ENCODE results near the gene PEPD. TPM values are rescaled to one million over a fixed set of nuclear protein-coding genes. Genes with fewer than 3 reads are reported as not detected.
A peak's percentile ranks its signal among the peaks of the same experiment; 100 is the strongest.

PEPD gene
- total RNA-seq: 100 to 1,000 TPM in 3 of 4 donors, 10 to 100 TPM in 1; 92.6 to 323 (median 218) TPM

DNA sequence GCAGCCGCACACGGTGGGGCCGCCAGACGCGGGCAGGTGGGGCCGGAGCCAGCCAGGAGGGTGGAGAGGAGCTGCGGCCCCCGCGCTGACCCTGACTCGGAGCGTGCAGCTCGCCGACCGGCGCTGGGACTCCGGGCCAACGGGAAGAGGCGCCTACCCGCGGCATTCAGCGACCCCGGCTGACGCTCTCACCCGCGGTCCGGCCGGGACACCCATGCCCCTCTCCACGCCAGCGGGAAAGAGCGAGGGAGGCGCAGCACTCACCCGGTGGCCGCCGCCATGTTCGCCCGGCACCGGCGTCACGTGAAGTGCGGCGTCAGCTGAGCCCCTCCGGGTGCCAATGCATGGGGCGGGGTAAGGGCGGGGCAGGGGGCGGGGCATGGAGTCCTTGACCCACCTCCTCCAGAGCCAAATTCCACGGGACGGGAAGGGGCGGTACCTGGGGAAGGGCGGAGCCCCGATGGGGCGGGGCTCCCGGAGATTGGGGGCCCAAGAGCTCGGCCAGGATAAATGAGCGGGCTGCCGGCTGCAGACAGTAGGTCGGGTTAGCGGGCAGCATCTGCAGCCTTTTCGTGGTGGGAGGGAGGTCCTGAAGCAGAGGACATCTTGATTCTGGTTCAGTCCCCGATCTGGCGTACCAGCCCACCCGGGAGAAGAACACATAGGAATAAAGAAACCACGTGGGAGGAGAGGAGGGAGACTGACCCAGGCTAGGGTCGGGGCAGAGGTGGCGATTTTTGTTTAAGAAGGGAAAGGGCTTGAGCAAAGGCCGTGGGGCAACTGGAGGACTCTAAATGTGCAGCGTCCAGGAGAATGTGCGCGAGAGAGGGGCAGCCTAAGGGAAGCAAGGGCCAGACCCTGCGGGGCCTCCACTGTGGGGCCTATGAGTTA is at the start of gene PEPD:
Gene PEPD (minus strand): TSS at position 312 of the 891 bp plus-strand sequence. CDS start 31 bp downstream, at position 281.
- intact Hi-C loops (cut with DNase I; ENCODE audit: low total_unique reads): no loop called here
- no peaks in the 10 kb centered on the region for H3K36me3 ChIP-seq
- H3K4me1 ChIP-seq: peaks cover 11 to 19% (median 13%) of the 10 kb centered on the region in 4 donors
- in situ Hi-C loops (cut with MboI; ENCODE audit: low pct_ligation_motif_present in 1 of 4, low pct_unique_long_range_greater_than_20kb in 1 of 4, low sequenced_read_pairs in 3 of 4): no loop called here
- H3K27ac ChIP-seq: peak within 1 kb of the TSS; percentile 24 to 76 (median 70)
- 7 to 14% methylated on average over 10 to 47 of the region's 69 CpGs for WGBS, 2 donors (ENCODE audit: low coverage in 1 of 2)
- H3K9me3 ChIP-seq: no peaks in the 10 kb centered on the region
- no peaks in the 10 kb centered on the region for H3K27me3 ChIP-seq
- H3K4me3 ChIP-seq: peak within 1 kb of the TSS; percentile 70 to 99 (median 81)
- TF ChIP-seq POLR2A (IDR thresholded peaks at IDR 0.05) (peak; percentile 68), POLR2AphosphoS5 (IDR thresholded peaks at IDR 0.05) (peak; percentile 75 to 89 (median 87)), EP300 (IDR thresholded peaks at IDR 0.05; ENCODE audit: low read depth) (no peak)
- TF ChIP-seq, protein P1, sequence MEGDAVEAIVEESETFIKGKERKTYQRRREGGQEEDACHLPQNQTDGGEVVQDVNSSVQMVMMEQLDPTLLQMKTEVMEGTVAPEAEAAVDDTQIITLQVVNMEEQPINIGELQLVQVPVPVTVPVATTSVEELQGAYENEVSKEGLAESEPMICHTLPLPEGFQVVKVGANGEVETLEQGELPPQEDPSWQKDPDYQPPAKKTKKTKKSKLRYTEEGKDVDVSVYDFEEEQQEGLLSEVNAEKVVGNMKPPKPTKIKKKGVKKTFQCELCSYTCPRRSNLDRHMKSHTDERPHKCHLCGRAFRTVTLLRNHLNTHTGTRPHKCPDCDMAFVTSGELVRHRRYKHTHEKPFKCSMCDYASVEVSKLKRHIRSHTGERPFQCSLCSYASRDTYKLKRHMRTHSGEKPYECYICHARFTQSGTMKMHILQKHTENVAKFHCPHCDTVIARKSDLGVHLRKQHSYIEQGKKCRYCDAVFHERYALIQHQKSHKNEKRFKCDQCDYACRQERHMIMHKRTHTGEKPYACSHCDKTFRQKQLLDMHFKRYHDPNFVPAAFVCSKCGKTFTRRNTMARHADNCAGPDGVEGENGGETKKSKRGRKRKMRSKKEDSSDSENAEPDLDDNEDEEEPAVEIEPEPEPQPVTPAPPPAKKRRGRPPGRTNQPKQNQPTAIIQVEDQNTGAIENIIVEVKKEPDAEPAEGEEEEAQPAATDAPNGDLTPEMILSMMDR (IDR thresholded peaks at IDR 0.05): no peak
- peak; percentile 90 for DNase-seq

DNA sequence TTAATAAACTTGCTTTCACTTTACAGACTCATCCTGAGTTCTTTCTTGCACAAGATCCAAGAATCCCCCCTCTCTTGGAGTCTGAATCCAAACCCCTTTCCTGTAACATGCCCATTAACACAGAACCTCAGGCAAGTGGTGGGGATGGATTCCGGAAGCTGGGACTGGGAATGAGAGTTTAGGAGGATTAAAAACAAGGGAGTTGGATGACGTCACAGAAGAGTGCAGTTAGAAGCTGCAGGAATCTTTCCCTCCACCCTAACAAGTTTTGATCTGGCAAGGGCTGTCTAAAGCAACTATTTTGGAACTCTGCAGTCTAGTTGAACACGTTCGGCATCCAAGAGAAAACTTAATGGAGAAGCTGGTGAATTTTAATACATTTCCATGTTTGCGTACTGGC is 48.2 kb upstream of the PEPD start:
- Histone ChIP-seq H3K36me3 (no peaks in the 10 kb centered on the region), H3K9me3 (peaks cover under 1 to 1% of the 10 kb centered on the region in 2 donors), H3K4me3 (no peak overlapping the region), H3K27me3 (peaks cover 7% of the 10 kb centered on the region), H3K27ac (no peak overlapping the region), H3K4me1 (no peaks in the 10 kb centered on the region)
- no peak for DNase-seq
- WGBS, 2 donors (ENCODE audit: low coverage in 1 of 2): 28 to 58% methylated on average over 3 to 5 of the region's 5 CpGs
- intact Hi-C loops (cut with DNase I; ENCODE audit: low total_unique reads): no loop called here
- no peak for TF ChIP-seq POLR2AphosphoS5 (IDR thresholded peaks at IDR 0.05)
- TF ChIP-seq EP300 (IDR thresholded peaks at IDR 0.05; ENCODE audit: low read depth): no peak
- TF ChIP-seq, protein P1 (IDR thresholded peaks at IDR 0.05): no peak
- TF ChIP-seq POLR2A (IDR thresholded peaks at IDR 0.05): no peak
- in situ Hi-C loops (cut with MboI; ENCODE audit: low pct_ligation_motif_present in 1 of 4, low pct_unique_long_range_greater_than_20kb in 1 of 4, low sequenced_read_pairs in 3 of 4): no loop called here

DNA sequence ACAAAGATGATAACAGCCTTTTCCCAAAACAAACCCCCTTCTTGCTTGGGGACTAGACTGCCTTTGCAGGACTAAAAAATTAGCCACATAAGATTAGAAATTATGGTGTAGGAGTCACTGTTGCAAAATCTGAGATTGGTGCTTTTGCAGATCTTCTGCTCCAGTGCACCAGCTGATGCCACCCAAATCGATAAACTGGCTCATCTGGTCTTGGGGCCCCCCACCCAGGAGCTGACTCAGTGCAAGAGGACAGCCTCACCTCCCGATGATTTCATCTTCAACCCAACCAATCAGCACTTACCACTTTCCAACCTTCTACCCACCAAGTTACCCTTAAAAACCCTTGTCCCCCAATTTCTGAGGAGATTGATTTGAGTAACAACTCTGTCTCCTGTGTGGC is 47.1 kb upstream of the PEPD start:
- Histone ChIP-seq H3K27me3 (peaks cover 7% of the 10 kb centered on the region), H3K9me3 (no peaks in the 10 kb centered on the region), H3K4me3 (no peak overlapping the region), H3K27ac (no peak overlapping the region), H3K4me1 (no peaks in the 10 kb centered on the region), H3K36me3 (no peaks in the 10 kb centered on the region)
- TF ChIP-seq POLR2A (IDR thresholded peaks at IDR 0.05) (no peak), EP300 (IDR thresholded peaks at IDR 0.05; ENCODE audit: low read depth) (no peak), POLR2AphosphoS5 (IDR thresholded peaks at IDR 0.05) (no peak)
- TF ChIP-seq, protein P1 (IDR thresholded peaks at IDR 0.05): no peak
- intact Hi-C loops (cut with DNase I; ENCODE audit: low total_unique reads) (no loop called here), in situ Hi-C loops (cut with MboI; ENCODE audit: low pct_ligation_motif_present in 1 of 4, low pct_unique_long_range_greater_than_20kb in 1 of 4, low sequenced_read_pairs in 3 of 4) (no loop called here)
- no peak for DNase-seq
- 79 to 81% methylated on average over 2 of the region's 2 CpGs for WGBS, 2 donors (ENCODE audit: low coverage in 1 of 2)

DNA sequence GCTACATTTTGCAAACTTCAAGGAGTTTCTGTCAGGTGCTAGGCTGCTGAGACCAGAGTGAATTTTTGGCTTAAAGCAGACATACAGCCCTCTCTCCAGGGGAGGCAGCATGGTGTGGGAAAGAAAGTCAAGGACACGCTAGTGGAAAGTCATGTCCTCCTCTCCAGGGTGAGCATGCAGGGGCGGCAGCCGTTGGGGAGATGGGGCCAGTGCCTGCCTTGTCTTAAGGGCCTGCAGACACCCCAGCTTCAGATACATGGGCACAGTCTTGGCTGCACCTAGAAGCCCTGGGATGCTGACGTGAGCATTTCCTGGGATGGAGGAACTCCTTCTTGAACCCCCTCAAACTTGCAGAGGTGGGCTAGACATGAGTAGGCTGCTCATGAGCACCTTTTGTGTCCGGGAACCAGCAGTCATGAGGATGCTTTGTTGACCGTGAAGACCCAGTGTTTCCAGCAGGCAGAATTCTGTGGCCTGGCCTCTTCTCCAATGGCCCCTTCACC is 43.3 kb upstream of the PEPD start:
- in situ Hi-C loops (cut with MboI; ENCODE audit: low pct_ligation_motif_present in 1 of 4, low pct_unique_long_range_greater_than_20kb in 1 of 4, low sequenced_read_pairs in 3 of 4): no loop called here
- H3K9me3 ChIP-seq: no peaks in the 10 kb centered on the region
- H3K4me3 ChIP-seq: no peak overlapping the region
- peaks cover 2% of the 10 kb centered on the region for H3K27me3 ChIP-seq
- no peak for DNase-seq
- 70% methylated on average over 6 of the region's 6 CpGs; no CpG with 5 or more reads in 1 of the 2 donors for WGBS, 2 donors (ENCODE audit: low coverage in 1 of 2)
- no peaks in the 10 kb centered on the region for H3K4me1 ChIP-seq
- no peak overlapping the region for H3K27ac ChIP-seq
- no peaks in the 10 kb centered on the region for H3K36me3 ChIP-seq
- TF ChIP-seq POLR2AphosphoS5 (IDR thresholded peaks at IDR 0.05) (no peak), POLR2A (IDR thresholded peaks at IDR 0.05) (no peak), EP300 (IDR thresholded peaks at IDR 0.05; ENCODE audit: low read depth) (no peak)
- TF ChIP-seq, protein P1 (IDR thresholded peaks at IDR 0.05): no peak
- intact Hi-C loops (cut with DNase I; ENCODE audit: low total_unique reads): no loop called here

All from transverse colon (tissue), 4 donors.